ENCODE measurements around the gene PMEL.
"Not testable (repeated sequence)": the region's sequence is repeated elsewhere in the genome, so short reads cannot be mapped to it uniquely, and the experiment has no call there.

The PMEL gene

GRCh38 chr12:55965941-55966407 lies at the start of gene PMEL:
Gene PMEL (minus strand): TSS chr12:55966042. CDS start chr12:55966011, 31 bp downstream.
- in situ Hi-C loops (cut with MboI; ENCODE audit: low sequenced_read_pairs) = no loop called here

GRCh38 chr12:56014205-56014604 lies 48.4 kb upstream of the PMEL start:
- in situ Hi-C loops (cut with MboI; ENCODE audit: low sequenced_read_pairs) = no loop called here

- in situ Hi-C loops (cut with MboI; ENCODE audit: low sequenced_read_pairs) = no loop called here
Observed at GRCh38 chr12:56013482-56013881, 47.6 kb upstream of the PMEL start.

GRCh38 chr12:56011509-56012090 lies 45.8 kb upstream of the PMEL start:
- in situ Hi-C loops (cut with MboI; ENCODE audit: low sequenced_read_pairs) = no loop called here

GRCh38 chr12:56010111-56010570 lies 44.3 kb upstream of the PMEL start:
- in situ Hi-C loops (cut with MboI; ENCODE audit: low sequenced_read_pairs) = no loop called here

GRCh38 chr12:56007564-56008559 lies 42.0 kb upstream of the PMEL start:
- in situ Hi-C loops (cut with MboI; ENCODE audit: low sequenced_read_pairs) = no loop called here

- in situ Hi-C loops (cut with MboI; ENCODE audit: low sequenced_read_pairs) = no loop called here
Observed at GRCh38 chr12:56004211-56004610, 38.4 kb upstream of the PMEL start.

GRCh38 chr12:56003376-56003775 lies 37.5 kb upstream of the PMEL start:
- in situ Hi-C loops (cut with MboI; ENCODE audit: low sequenced_read_pairs) = not testable (repeated sequence)

GRCh38 chr12:56001487-56002100 lies 35.8 kb upstream of the PMEL start:
- in situ Hi-C loops (cut with MboI; ENCODE audit: low sequenced_read_pairs) = no loop called here

- in situ Hi-C loops (cut with MboI; ENCODE audit: low sequenced_read_pairs) = not testable (repeated sequence)
Observed at GRCh38 chr12:55999999-56000540, 34.2 kb upstream of the PMEL start.

- in situ Hi-C loops (cut with MboI; ENCODE audit: low sequenced_read_pairs) = not testable (repeated sequence)
Observed at GRCh38 chr12:55999522-55999921, 33.7 kb upstream of the PMEL start.

GRCh38 chr12:55997535-55997859 lies 31.7 kb upstream of the PMEL start:
- in situ Hi-C loops (cut with MboI; ENCODE audit: low sequenced_read_pairs) = no loop called here

GRCh38 chr12:55996715-55997534 lies 31.1 kb upstream of the PMEL start, which contains the start of gene SUOX:
Gene SUOX (plus strand): TSS chr12:55997276. CDS start chr12:56002222, 4,946 bp downstream.
- in situ Hi-C loops (cut with MboI; ENCODE audit: low sequenced_read_pairs) = no loop called here

- in situ Hi-C loops (cut with MboI; ENCODE audit: low sequenced_read_pairs) = no loop called here
Observed at GRCh38 chr12:55996201-55996714, 30.4 kb upstream of the PMEL start.

GRCh38 chr12:55995366-55995765 lies 29.5 kb upstream of the PMEL start:
- in situ Hi-C loops (cut with MboI; ENCODE audit: low sequenced_read_pairs) = no loop called here

GRCh38 chr12:55993230-55993853 lies 27.5 kb upstream of the PMEL start:
- in situ Hi-C loops (cut with MboI; ENCODE audit: low sequenced_read_pairs) = no loop called here

- in situ Hi-C loops (cut with MboI; ENCODE audit: low sequenced_read_pairs) = no loop called here
Observed at GRCh38 chr12:55991110-55991509, 25.3 kb upstream of the PMEL start.

- in situ Hi-C loops (cut with MboI; ENCODE audit: low sequenced_read_pairs) = not testable (repeated sequence)
Observed at GRCh38 chr12:55985976-55986375, 20.1 kb upstream of the PMEL start.

- in situ Hi-C loops (cut with MboI; ENCODE audit: low sequenced_read_pairs) = no loop called here
Observed at GRCh38 chr12:55985341-55985740, 19.5 kb upstream of the PMEL start.

- in situ Hi-C loops (cut with MboI; ENCODE audit: low sequenced_read_pairs) = no loop called here
Observed at GRCh38 chr12:55984861-55985260, 19.0 kb upstream of the PMEL start.
